ENCODE data around the gene WNT9A.

DNA sequence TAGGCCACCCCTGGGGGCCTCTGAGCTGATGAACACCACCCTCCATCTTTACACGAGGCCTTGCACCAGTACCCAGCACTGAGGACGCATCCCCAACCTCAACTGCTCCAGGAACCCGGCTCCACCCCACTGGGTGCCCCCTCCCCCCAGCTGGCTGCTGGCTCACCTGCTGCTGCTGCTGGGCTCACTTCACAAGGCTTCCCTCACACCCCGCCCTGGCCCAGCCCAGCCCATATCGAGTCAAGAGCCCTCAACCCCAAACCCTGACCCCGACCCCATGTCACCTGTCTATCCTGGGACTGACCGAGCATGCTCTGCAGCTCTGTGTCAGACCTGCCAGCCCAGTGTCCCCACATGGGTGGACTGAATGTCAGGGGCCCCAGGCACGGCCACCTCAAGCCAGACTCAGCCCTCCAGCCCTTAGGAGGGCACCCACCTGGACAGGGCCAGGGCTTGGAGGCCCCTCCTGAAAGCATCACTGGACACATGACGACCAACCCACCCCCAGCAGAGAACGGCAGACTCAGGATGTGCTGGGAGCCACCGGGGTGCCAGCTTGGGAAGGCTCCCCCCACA is 21.4 kb downstream of the WNT9A start:
- TF ChIP-seq, protein P1, sequence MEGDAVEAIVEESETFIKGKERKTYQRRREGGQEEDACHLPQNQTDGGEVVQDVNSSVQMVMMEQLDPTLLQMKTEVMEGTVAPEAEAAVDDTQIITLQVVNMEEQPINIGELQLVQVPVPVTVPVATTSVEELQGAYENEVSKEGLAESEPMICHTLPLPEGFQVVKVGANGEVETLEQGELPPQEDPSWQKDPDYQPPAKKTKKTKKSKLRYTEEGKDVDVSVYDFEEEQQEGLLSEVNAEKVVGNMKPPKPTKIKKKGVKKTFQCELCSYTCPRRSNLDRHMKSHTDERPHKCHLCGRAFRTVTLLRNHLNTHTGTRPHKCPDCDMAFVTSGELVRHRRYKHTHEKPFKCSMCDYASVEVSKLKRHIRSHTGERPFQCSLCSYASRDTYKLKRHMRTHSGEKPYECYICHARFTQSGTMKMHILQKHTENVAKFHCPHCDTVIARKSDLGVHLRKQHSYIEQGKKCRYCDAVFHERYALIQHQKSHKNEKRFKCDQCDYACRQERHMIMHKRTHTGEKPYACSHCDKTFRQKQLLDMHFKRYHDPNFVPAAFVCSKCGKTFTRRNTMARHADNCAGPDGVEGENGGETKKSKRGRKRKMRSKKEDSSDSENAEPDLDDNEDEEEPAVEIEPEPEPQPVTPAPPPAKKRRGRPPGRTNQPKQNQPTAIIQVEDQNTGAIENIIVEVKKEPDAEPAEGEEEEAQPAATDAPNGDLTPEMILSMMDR (IDR thresholded peaks at IDR 0.05; ENCODE audit: low read depth, low read length, missing input control), result no peak
- no peak for TF ChIP-seq SP1 (IDR thresholded peaks at IDR 0.05)
- TF ChIP-seq JUND (IDR thresholded peaks at IDR 0.05), result no peak
- TF ChIP-seq YY1 (IDR thresholded peaks at IDR 0.05), result no peak
